Gastrocnemius medialis (tissue), 4 donors: ENCODE results near the gene RADX. TPM values are rescaled to one million over a fixed set of nuclear protein-coding genes. Genes with fewer than 3 reads are reported as not detected.
"Not testable (repeated sequence)": the region's sequence is repeated elsewhere in the genome, so short reads cannot be mapped to it uniquely, and the experiment has no call there.

Experiments used
- ATAC-seq, 2 donors: fragments of 150-250 bp; one replicate each; pipeline ENCODE4 v1.9.1; 2016
- DNase-seq, 2 donors: peaks; one replicate each; pipeline ENCODE4 v3.0.0-alpha.2; 2019
- H3K27ac ChIP-seq, 4 donors: fragments of 200-600 bp; sonication (generic); 1 replicate in 1 of 4; 2 replicates in 3 of 4; pipeline ENCODE4 v1.5.1; 2016 to 2018; ENCODE audit warnings: mild to moderate bottlenecking in 2 of 4, moderate library complexity in 1 of 4
- H3K27me3 ChIP-seq, 3 donors: fragments of 200-600 bp; sonication (generic) in 2 of 3; 1 replicate in 1 of 3; 2 replicates in 2 of 3; pipeline versions ENCODE4 v1.5.1 to v1.6.0; 2016 to 2019; ENCODE audit warnings: mild to moderate bottlenecking in 1 of 3, moderate library complexity in 1 of 3
- H3K36me3 ChIP-seq, 2 donors: fragments of 200-600 bp; sonication (generic) in 1 of 2; one replicate each; pipeline ENCODE4 v1.5.1; 2017 to 2018
- H3K4me1 ChIP-seq, 2 donors: fragments of 200-600 bp; sonication (generic) in 1 of 2; one replicate each; pipeline ENCODE4 v1.5.1; 2016 to 2017; ENCODE audit warnings: mild to moderate bottlenecking in 2 of 2
- H3K4me3 ChIP-seq, 4 donors: fragments of 200-600 bp; sonication (generic) in 3 of 4; 1 replicate in 1 of 4; 2 replicates in 3 of 4; pipeline ENCODE4 v1.5.1; 2016 to 2019; ENCODE audit warnings: mild to moderate bottlenecking in 2 of 4
- H3K9me3 ChIP-seq, 3 donors: fragments of 200-600 bp; sonication (generic) in 2 of 3; 1 replicate in 1 of 3; 2 replicates in 2 of 3; pipeline ENCODE4 v1.5.1; 2016 to 2019
- CTCF ChIP-seq, 5 experiments: fragments of 450-650 bp in 3 of 5; fragments of 200-600 bp in 2 of 5; sonication (generic) in 2 of 5; IDR thresholded peaks in 4 of 5; conservative IDR thresholded peaks in 1 of 5; 1 replicate in 4 of 5; 2 replicates in 1 of 5; pipeline ENCODE4 v1.5.1; 2016 to 2019; ENCODE audit warnings: antibody characterized with exemption in 5 of 5, mild to moderate bottlenecking in 3 of 5, moderate library complexity in 3 of 5
- POLR2A ChIP-seq, 2 donors: fragments of 450-650 bp; IDR thresholded peaks; one replicate each; pipeline ENCODE4 v1.6.1; 2017; ENCODE audit warnings: antibody characterized with exemption in 2 of 2, mild to moderate bottlenecking in 2 of 2, moderate library complexity in 2 of 2
- in situ Hi-C, 4 donors: fragments of 200-750 bp; cut with MboI; loops; one replicate each; pipeline versions ENCODE4 v1.15.0 to v1.8.0; 2017; ENCODE audit warnings: low sequenced_read_pairs in 4 of 4
- intact Hi-C: fragments of 100-400 bp; cut with DNase I; formaldehyde crosslinking; loops from one replicate; pipeline ENCODE4 v1.15.1; 2023; ENCODE audit warnings: low total_unique reads
- total RNA-seq, 4 donors: library from RNA; depleted of rRNA; stranded (reverse); fragments of >200 nt; gene quantifications; one replicate each; pipeline versions ENCODE4 v1.1.0 to v1.2.3, GENCODE V29; 2016

The RADX gene
- total RNA-seq, 4 donors from 2014 or later, result 0.12 to 1.7 (median 0.82) TPM

GRCh38 chrX:106649523-106650428 is 38.0 kb downstream of the RADX start:
- intact Hi-C loops (no loop called here), in situ Hi-C loops (no loop called here)
- Histone ChIP-seq H3K27ac (no peak overlapping the region), H3K36me3 (no peaks in the 10 kb centered on the region), H3K27me3 (no peaks in the 10 kb centered on the region), H3K4me3 (no peak overlapping the region), H3K9me3 (no peaks in the 10 kb centered on the region), H3K4me1 (no peaks in the 10 kb centered on the region)
- no peak for TF ChIP-seq POLR2A (IDR thresholded peaks at IDR 0.05)
- TF ChIP-seq CTCF (IDR thresholded peaks at IDR 0.05 in 4 of 5, conservative IDR thresholded peaks at IDR 0.05 in 1 of 5), result no peak
- ATAC-seq (no peak), DNase-seq (no peak)

- H3K36me3 ChIP-seq, in situ Hi-C loops, ATAC-seq, H3K27ac ChIP-seq, DNase-seq, intact Hi-C loops, H3K27me3 ChIP-seq, H3K4me3 ChIP-seq, H3K9me3 ChIP-seq, H3K4me1 ChIP-seq: not testable (repeated sequence)
Observed at GRCh38 chrX:106653625-106654024, 41.8 kb downstream of the RADX start.

- no peaks in the 10 kb centered on the region for H3K27me3 ChIP-seq
- H3K36me3 ChIP-seq, result no peaks in the 10 kb centered on the region
- H3K4me3 ChIP-seq, result no peak overlapping the region
- DNase-seq (no peak), ATAC-seq (no peak)
- in situ Hi-C loops (no loop called here), intact Hi-C loops (no loop called here)
- no peaks in the 10 kb centered on the region for H3K4me1 ChIP-seq
- H3K27ac ChIP-seq, result no peak overlapping the region
- no peaks in the 10 kb centered on the region for H3K9me3 ChIP-seq
- TF ChIP-seq POLR2A (IDR thresholded peaks at IDR 0.05) (no peak), CTCF (IDR thresholded peaks at IDR 0.05 in 4 of 5, conservative IDR thresholded peaks at IDR 0.05 in 1 of 5) (no peak)
Observed at GRCh38 chrX:106670631-106671030, 58.9 kb downstream of the RADX start.

- Histone ChIP-seq H3K36me3 (no peaks in the 10 kb centered on the region), H3K4me1 (no peaks in the 10 kb centered on the region), H3K4me3 (no peak overlapping the region), H3K27ac (no peak overlapping the region), H3K27me3 (no peaks in the 10 kb centered on the region), H3K9me3 (no peaks in the 10 kb centered on the region)
- in situ Hi-C loops (no loop called here), intact Hi-C loops (no loop called here)
- TF ChIP-seq CTCF (IDR thresholded peaks at IDR 0.05 in 4 of 5, conservative IDR thresholded peaks at IDR 0.05 in 1 of 5), result no peak
- TF ChIP-seq POLR2A (IDR thresholded peaks at IDR 0.05), result no peak
- DNase-seq (no peak), ATAC-seq (no peak)
Observed at GRCh38 chrX:106672527-106672926, 60.7 kb downstream of the RADX start.

GRCh38 chrX:106680716-106681115 is 68.9 kb downstream of the RADX start:
- DNase-seq, result no peak
- H3K36me3 ChIP-seq, result no peaks in the 10 kb centered on the region
- H3K27ac ChIP-seq, result no peak overlapping the region
- H3K4me1 ChIP-seq, result no peaks in the 10 kb centered on the region
- no peaks in the 10 kb centered on the region for H3K27me3 ChIP-seq
- ATAC-seq, result no peak
- TF ChIP-seq CTCF (IDR thresholded peaks at IDR 0.05 in 4 of 5, conservative IDR thresholded peaks at IDR 0.05 in 1 of 5) (no peak), POLR2A (IDR thresholded peaks at IDR 0.05) (no peak)
- H3K9me3 ChIP-seq, result no peaks in the 10 kb centered on the region
- intact Hi-C loops, result no loop called here
- H3K4me3 ChIP-seq, result no peak overlapping the region
- in situ Hi-C loops, result no loop called here
